NCI-H1105 (cell line): ENCODE data around the gene TMEM187.

Source experiments
- DNase-seq: peaks from one replicate; lab custom pipeline; 2025; lab: John Stamatoyannopoulos, UW

The TMEM187 gene

DNA sequence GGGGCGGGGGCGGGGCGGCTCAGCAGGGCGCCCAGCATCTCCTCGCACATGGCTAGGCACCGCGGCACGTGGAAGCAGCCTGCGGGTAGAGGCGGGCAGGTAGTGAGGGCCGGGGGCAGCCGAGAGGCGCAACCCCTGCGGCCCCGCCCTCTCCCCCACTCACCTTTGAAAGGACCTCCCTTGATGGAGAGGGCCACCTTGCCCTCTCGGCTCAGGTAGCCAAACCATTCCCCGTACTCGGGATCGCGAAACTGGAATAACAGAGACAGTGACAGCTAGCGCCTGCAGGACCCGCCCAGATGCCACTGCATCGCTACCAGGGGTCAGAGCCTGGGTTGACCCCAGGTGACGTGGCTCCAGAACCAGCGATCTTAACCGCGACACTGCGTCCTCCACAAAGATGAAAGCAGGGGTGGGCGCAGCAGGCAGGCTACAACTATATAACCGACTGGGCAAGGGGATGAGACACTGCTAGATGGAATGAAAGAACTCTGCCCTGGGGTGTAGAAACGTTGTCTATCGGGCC lies 37.2 kb upstream of the TMEM187 start:
- DNase-seq: no peak

DNA sequence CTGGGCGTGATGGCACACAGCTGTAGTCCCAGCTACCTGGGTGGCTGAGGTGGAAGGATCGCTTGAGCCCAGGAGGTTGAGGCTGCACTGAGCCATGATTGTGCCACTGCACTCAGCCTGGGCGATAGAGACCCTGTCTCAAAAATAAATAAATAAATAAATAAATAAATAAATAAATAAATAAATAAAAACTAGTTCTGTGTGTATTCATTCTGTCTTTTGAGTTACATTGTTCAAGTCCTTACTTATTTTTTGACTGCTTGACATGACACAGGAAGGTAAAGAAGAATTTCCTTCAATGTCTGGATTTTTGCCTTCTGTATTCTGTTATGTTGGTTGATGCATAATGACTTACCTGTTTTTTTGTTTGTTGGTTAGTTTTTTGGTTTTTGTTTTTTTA lies 35.5 kb upstream of the TMEM187 start:
- DNase-seq: no peak

DNA sequence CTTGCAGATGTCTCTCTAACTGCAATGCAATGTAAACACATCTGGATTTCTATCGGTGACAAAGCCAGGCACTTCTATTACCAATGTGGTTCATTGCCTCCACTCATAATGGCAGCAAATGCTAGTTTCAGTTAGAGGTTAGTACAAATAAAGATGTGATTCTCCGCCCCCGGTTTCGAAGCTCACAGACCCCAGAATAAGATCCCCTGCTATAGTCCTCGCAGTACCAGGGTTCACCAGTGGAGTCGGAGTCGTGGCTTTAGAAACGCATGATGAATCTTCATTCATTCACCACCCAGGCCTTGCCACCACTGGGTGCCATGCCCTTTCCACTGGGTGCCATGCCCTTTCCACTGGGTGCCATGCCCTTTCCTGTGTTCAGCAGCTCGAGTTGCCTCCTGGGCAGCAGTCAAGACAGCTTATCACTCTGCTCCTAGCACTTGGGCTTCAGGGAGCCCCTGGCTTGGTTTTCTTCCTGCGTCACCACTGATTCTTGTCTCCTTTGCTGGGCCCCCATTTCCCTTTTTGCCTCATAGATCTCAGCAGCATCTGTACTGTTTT lies 34.2 kb upstream of the TMEM187 start:
- no peak for DNase-seq

DNA sequence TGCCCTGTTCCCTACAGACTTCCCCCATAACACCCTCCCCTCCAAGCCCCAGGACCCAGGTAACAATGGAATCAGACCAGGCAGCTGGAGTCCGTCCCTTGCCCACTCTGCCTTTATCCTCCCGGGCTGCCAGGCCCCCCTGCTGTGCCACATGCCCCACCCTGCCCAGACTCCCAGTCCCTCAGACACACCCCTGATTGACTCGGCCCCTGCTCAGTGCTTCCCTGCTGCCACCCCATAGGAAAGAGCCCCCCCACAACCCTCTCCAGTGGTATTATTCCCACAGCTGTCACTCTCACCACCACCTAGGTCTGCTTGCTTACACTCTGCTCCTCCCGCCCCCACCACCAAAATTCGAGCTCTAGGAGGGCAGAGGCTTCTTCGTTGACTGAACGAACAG lies 33.0 kb upstream of the TMEM187 start:
- no peak for DNase-seq

DNA sequence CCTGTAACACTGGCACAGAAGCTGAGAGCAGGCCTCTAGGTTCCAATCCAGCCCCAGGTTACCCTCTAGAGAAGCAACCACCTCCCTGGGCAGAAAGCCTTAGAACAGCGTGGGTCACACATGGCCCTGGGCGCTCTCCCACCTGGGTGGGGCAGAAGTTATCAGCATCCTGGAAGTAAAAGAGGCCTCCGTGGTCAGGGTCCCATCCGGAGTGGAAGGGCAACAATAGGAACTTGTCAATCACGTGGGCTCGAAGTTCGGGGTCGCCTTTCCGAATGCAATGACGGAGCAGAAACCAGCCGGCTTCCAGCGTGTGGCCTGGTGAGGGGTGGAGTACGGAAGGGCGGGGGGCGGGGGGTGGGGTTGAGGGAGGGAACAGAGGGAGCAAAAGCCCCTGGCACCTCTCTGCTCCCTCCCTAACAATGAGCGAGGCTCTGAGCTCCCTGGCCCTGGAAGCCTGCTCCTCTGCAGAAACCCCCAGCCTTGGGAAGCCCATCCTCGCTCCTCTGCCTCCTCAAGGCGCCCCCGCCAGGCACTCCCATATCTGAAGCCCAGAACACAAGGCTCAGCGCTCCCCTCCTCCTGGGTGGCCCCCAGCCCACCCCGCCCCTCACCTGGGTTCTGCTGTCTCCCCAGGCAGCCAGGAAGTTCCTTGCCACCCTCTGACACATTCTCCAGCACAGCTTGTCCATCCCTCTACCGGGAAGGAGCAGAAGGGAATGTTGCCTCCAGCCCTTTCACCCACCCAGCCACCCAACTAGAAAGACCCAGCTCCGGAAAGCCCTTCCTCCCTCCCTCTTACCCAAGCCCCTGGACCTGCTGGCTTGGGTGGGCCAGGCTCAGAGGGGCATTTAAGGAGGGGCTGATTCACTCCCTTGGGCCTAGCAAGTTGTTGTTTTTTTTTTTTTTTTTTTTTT lies 31.0 kb upstream of the TMEM187 start:
- no peak for DNase-seq

DNA sequence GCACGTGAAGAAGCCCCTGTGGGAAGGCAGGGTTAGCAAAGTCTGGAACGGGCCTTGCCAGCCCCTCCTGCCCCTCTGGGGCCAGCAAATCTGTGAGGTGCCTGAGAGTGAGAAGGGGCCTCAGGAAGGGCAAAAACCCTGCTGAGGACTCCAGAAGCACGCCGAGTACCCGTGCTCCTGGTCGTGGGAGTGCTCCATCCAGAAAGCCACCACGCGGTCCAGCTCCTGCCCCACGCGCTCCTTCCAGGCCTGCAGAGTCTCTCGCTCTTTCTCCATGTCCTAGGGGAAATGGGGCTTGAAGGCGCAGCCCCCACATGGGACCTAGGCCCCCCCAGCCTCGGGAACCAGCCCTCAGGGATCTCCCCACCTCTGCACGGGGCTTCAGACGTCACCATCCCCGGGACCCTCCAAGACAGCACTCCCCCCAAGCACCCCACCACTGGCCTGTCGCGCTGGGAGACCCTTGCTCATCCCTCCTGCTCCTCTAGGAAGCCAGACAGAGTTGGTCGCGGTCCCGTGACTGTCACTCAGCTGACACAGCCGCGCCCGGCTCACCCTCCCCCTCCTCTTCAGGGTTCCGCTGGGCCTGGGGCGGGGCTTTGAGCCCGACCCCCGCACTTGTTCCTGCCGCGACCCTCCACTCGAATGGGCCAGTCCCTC lies 28.3 kb upstream of the TMEM187 start, which contains the start of gene RENBP:
RENBP (minus strand) TSS at position 504 of the 660 bp plus-strand sequence; CDS start at position 471, 33 bp downstream.
- no peak for DNase-seq

DNA sequence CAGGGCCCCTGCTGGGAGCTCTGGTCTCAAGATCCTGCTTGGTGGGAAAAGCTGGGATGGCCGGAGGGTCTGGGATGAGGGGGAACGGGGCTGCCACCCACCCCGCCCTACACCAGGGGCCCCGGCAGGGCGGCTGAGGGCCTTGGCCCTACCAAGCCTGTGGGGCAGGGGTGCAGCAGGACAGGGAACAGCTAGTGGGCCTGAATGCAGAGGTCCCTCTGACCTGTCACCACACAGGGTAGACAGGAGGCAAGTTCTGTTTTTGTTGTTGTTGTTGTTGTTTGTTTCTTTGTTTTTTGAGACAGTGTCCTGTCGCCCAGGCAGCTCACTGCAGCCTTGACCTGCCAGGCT lies 27.8 kb upstream of the TMEM187 start:
- no peak for DNase-seq

DNA sequence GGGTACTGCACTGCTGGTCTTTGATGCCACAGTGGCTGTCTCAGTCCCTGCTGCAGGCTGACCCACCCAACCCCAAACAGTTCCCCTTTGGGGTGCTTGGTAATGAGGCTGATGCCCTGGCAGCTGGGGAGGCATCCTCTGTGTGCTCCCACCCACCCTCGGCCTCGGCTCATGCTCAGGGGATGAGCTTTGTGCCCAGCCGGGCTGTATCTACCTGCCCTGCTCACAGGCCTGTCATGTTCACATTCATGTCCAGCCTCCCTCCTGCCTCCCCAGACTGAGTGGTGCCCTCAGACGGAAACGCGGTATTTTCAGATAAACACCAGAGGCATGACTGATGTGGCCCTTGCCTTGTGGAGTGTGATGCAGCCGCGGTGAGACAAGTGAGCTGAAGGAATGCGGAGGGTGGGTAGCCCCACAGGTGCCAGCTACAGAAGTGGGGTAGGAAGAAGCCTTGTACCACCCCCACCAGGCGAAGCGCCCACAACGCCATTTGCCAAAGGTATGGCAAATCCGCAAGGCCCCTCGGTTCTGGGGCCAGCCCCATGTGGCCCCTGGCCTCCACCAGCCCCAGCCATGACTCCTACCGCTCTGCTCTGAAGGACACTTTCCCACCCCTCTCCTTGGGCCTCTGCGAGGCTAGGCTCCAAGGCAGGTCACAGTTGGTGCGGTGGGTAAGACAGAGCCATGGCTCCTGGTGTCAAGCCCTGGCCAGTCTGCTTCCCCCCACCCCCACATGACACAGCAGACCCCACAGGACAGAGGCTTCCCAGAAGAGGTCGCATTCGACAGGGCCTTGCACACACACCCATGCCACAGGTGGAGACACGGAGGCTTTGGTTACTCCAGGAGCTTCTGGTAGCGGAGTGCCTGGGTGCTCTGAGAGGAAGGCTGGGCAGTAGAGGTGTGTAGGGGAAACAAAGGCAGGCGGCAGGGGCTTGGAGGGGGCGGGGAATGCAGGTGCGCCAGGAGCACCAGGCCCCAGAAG lies 26.3 kb upstream of the TMEM187 start:
- DNase-seq: no peak

DNA sequence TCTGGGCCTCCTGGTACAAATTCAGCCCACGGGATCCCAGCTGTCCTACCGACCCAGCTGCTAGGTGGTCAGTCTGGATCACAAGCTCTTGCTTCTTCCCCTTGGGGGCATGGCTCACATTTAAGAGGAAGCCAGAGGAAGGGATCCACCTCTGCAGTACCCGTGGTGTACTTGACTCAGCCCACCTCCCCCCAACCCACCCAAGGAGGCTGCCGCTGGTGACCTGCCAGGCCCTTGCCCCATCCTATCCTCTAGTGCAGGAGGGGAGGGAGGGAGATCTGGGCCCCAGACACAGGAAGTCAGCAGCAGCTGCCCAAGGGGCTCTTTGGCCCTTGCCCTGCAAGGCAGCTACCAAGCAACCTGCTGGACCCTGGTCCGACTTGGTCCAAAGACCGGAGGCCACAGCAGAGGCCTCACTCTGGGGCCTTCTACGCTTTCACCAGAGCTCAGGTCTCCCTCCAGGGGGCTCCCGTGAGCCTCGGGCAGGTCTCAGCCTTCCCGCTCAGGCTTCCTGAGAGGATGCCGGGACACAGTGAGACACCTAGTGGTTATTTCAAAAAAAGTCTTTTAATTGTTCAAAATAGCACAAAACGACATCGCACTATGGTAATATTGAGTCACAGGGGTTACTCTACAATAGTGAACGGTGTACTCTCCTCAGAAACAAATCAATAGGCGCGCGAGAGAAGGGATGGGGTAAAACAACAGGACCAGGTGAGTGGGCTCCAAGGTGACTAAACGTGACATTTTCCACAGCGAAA lies 25.4 kb upstream of the TMEM187 start:
- peak; percentile 83 for DNase-seq

DNA sequence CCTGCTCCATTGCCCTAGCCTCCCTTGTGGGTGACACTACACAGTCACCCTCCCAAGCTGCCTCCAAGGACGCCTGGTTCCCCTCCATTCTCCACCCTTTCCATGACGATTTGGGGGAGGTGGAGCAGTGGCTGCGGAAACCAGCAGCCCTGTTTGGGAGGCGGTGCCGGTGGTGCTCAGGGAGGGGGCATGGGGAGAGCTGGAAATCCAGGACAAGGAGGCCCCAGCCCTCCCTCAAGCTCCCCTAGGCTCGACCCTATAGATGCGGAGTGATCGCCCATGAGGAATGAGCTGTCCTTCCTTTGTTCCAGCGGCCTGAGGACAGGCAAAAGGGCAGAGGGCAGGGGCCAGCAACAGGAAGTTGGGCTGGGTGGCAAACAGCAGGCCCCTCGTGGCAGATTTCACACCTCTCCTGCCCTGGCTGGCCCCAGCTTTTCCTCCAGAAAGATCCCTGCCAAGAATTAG lies 24.5 kb upstream of the TMEM187 start:
- no peak for DNase-seq

DNA sequence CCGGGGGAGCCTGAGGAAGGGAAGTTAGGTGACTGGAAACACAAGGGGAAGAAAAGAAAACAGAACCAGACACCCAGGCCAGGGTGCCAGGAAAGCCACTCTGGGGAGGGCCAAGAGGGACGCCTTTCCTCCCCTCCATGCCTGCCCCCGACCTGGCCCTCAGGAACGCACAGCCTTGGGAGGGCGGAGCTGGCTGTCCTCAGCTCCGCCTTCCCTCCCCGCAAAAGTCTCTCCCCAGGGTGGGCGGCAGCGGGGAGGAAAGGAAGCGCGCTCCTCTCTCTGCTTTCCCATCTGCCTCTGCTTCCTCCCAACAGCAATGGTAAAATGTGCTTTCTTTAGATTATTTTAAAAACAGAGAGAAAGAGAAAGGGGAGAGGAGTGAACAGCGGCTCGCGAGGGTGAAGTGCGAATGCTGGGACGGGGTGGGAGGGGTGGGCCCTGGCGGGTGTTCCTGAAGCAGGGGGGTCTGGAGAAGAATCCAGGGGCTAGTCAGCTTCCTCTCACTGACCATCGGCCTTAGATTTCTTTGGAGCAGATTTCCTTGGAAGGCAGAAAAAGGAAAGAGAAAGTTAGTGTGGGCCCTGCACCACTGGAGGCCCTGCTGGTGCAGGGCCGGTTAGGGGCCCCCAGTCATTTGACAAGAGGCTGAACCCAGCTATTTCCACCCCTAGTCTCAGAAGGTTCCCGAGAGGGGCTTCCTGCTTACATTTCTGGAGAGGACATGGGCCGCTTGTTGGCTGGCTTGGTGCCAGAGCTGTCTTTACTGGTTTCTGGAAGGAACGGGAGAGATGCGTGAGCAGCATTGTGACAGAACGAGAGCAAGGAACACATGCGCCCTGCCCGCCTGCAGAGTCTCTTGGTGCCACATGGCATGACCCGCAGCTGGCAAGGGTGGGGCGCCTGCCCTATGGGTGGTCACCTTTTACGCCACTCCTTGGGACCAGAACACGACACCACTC lies 23.4 kb upstream of the TMEM187 start:
- DNase-seq: no peak

DNA sequence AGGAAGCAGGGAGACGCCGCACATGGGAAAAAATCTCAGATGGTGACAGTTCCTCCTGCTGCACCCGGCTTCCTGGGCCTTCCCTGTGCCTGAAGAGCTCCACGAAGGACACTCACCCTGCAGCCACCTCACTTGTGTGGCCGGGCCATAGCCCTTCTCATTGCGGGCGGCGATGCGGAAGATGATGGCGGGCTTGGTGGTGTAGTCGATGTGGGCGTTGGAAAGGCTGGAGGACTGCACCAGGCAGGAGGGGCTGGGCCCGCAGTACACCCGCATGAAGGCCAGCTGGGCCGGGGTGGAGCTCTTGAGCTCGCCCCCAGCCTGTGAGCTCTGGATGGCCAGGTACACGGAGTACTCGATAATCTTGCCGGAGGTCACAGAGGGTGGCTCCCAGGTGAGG lies 22.4 kb upstream of the TMEM187 start:
- no peak for DNase-seq

DNA sequence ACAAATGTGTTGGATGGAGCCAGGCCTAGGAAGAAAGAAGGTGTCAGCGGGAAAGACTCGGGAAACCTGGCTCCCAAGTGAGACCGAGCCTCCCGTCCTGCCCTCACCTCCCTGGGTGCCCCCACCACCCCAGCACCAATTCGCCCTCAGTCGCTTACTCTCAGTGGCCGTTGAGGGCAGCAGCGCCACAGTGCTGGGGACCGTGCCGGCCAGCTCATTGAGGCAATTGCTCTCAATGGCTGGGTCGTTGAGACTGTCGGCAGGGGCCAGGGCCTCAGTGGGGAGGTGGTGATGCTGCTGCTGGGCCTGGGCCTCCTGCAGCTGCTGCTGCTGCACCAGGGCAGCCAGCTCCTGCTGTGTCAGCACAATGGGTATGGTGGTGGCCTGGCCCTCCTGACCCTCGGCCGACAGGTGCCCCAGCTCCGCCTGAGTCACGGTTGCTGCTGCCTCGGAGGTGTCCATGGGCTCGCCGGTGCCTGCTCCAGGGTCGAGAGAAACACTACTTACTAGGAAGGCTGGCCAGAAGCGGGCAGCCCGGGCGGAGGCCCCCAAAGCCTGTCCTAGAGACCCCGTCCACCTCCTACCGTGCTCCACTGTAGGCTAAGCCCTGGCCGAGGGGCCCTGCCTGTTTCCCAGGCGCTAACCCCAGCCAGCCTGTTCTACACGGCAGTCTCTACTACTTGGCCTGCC lies 20.7 kb upstream of the TMEM187 start:
- DNase-seq: no peak

DNA sequence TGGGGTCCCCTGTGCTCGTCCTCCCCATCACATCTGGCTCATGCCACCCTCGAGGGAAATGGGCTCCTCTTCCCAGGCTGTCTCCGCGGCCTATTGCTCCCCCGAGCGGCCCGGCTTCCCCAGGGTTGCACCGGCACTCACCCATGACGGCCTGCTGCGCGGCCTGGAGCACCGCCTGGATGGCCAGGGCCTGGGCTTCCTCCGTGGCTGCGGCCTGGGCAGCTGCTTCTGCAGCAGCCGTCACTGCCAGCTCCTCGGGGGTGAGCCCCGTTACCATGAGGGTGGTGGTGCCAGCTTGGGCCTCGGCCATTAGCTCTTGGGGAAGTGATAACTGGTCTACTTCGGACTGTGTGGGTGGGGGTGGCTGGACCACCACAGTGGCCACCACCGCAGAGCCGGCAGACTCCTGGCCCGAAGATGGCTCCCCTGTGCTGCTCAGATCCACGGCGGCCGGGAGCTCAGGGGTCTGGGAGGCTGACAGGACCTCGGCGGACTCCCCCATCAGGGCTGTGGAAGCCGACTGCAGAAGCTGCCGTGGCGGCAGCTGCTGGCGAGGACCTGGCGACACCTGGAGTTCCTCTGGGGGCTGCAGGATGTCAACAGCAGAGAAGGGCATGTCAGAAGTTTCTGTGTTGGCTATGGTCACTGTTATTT lies 20.1 kb upstream of the TMEM187 start:
- DNase-seq: no peak

DNA sequence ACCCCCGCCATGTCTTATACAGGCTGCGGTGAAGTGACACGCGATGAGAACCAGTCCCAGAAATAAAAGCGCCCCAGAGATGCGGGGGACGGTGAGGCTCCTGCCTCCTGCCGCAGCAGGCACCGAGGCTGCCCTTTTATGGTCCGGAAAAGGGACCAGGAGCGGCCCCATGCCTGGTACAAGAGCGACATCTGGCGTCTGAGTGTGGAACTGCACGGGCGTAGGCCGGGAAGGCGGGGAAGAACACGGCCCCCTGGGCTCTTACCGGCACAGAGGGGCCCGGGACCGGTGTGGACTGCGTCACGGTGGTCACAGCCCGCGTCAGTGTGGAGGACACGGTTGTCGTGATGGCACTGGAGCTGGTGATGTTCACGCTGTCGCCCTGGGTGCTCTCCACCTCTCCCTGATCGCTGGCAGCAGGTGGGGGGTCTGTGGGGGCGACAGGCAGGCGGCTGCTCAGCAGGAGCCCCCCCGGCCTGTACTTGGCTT lies 19.2 kb upstream of the TMEM187 start:
- DNase-seq: peak; percentile 31

DNA sequence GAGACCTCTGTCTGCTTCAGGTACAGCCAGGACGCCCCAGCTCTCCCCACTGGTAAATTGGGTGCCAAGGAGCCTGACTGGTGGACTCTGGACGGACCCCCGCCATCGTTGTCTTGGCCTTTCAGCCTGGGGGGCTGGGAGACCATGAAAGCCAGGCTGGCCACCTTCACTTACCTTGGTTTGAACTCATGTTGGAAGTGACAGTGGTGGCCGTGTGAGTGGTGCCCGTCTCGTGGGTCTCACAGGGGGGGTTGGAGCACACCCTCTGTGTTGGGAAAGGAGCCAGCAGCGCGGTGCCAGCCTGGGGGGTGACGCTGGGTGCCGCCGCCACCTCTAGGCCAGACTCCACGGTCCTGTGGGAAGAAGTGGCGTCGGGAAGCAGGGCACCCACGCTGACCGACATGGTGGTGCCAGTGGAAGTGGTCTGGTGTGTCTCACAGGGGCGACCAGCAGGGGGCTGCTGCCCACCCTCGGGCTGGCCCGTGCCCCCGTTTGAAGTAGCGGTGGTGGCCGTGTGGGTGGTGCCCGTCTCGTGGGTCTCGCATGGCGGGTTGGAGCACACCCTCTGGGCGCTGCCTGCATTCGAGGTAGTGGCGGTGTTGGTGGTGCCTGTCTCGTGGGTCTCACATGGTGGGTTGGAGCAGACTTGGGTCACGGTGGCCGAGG lies 18.5 kb upstream of the TMEM187 start:
- DNase-seq: no peak

DNA sequence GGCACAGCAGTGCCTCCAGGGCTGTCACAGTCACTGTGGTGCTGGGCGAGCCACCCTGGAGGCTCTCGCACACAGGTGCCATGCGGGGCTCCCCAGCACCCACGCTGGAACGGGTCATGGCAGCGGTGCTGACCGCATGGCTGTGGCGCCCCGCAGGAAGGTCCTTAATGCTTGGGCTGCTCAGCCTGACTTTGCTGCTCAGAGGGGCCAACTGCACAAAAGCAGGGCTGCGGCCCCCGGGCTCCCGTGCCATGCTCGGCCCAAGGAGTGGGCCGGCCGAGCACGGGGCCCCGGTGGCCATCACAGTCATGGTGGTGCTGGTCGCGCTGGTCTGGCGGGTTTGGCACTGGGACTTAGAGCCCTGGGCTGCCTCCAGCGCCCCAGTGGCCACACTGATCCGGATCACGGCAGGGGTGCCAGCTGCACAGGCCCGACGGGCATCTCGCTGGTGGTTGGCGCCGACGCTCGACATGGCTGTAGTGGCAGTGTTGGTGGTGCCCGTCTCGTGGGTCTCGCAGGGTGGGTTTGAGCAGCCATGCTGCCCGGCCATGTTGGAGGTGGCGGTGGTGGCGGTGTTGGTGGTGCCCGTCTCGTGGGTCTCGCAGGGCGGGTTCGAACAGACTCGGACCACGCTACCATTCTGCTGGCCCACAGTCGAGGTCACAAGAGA lies 17.9 kb upstream of the TMEM187 start:
- DNase-seq: no peak
